GM10248 (cell line): ENCODE measurements around the gene APOL2.
"Not testable (repeated sequence)": the region's sequence is repeated elsewhere in the genome, so short reads cannot be mapped to it uniquely, and the experiment has no call there.

Source experiments
- CTCF ChIA-PET: fragments of 300-600 bp; sonication (Branson Sonifier 250); formaldehyde crosslinking; extraction: SDS; loops from one replicate; lab custom pipeline; 2021; ENCODE audit warnings: antibody characterized with exemption; lab: Yijun Ruan, JAX
- POLR2A ChIA-PET: fragments of 350-650 bp; sonication (Branson Sonifier 250); formaldehyde crosslinking; extraction: SDS; loops from one replicate; lab custom pipeline; 2020; ENCODE audit warnings: antibody characterized with exemption; lab: Yijun Ruan, JAX
- DNase-seq: peaks from one replicate; pipeline ENCODE4 v3.0.0; 2012; ENCODE audit errors: extremely low spot score
- TF ChIP-seq, protein P1 (sequence below): IDR thresholded peaks from 2 replicates; pipeline ENCODE4 v1.5.1; 2012; ENCODE audit warnings: mild to moderate bottlenecking, low read depth; ENCODE audit errors: extremely low read depth, missing control alignments, control extremely low read depth

APOL2 gene

DNA sequence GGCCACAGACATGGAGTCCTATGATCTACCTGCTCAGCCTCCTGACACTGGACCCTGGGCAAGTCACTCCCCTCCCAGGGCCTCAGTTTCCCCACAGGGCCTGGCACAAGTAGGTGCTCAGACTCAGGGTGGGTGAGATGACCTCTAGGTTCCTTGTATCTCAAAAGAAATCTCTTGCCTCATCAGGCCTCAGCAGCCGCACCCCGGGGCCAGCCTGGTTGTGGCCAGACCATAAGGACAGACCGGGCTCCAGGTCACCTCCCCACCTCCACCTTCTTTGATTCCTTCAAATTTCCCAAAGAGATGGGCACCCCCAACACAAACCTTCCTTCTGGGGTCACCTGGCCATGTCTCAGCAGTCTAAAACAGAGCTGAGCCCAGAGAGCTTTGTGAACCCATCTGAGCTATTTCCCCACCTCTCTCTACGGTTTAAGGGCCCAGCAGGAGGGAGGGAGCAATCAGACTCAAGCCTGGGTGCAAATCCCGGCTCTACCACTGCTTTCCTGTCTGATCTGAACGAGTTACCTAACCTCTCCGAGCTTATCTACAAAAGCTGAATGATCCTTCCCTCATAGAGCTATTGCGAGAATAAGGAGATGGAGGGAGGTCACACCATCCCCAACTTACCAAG is 35.2 kb downstream of the APOL2 start:
- no peak for DNase-seq
- CTCF ChIA-PET = interaction anchor here (0.7 to 1.6 kb wide), 3 partner anchors 9 to 24 kb away, joined by 3 to 6 read pairs (median 3); no protein-coding TSS in a partner anchor
- TF ChIP-seq, protein P1, sequence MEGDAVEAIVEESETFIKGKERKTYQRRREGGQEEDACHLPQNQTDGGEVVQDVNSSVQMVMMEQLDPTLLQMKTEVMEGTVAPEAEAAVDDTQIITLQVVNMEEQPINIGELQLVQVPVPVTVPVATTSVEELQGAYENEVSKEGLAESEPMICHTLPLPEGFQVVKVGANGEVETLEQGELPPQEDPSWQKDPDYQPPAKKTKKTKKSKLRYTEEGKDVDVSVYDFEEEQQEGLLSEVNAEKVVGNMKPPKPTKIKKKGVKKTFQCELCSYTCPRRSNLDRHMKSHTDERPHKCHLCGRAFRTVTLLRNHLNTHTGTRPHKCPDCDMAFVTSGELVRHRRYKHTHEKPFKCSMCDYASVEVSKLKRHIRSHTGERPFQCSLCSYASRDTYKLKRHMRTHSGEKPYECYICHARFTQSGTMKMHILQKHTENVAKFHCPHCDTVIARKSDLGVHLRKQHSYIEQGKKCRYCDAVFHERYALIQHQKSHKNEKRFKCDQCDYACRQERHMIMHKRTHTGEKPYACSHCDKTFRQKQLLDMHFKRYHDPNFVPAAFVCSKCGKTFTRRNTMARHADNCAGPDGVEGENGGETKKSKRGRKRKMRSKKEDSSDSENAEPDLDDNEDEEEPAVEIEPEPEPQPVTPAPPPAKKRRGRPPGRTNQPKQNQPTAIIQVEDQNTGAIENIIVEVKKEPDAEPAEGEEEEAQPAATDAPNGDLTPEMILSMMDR = no peak
- POLR2A ChIA-PET = no interaction called here

DNA sequence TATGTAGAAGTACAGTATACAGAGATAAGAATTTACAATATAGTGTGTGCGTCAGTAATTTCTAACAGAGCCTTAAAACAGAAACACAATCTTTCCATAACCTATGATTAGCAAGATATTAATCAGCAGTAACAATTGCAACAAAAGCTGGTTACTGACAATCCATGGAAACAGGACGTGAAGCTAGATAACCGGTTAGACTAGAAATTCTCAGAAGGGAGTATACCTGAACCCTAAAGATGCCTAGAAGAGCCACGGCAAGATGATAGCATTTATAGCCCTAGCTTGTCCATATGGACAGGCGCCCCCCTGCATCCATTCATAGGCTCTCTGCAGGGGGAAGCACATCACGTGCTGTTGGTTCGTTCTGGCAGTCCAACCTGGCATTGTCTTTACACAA is 35.9 kb downstream of the APOL2 start:
- CTCF ChIA-PET = interaction anchor here (1.6 to 1.8 kb wide), 2 partner anchors 9 to 83 kb away, joined by 5 to 6 read pairs; no protein-coding TSS in a partner anchor
- DNase-seq, POLR2A ChIA-PET: not testable (repeated sequence)

DNA sequence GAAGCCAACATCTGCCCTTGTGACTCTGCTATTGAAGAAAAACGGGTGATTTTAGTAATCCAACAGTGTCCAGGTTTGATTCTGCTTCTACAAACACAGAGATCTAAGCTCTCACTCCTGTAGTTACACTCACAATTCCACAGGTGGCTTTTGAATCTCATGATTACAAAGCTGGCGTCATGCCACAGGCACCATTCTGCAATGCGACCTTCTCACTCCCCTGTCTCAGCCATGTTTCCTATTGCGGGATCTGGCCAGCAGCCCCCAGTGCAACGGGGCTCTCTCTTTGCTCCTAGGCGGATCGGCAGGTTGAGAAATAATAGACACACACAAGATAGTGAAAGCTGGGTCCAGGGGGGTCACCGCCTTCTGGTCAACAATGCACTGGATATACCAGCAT is 36.4 kb downstream of the APOL2 start:
- not testable (repeated sequence) for DNase-seq
- POLR2A ChIA-PET = interaction anchor here (0.6 kb wide), 1 partner anchor 542 kb away, joined by 3 read pairs; no protein-coding TSS in a partner anchor
- CTCF ChIA-PET = interaction anchor here (1.1 to 1.8 kb wide), 2 partner anchors 24 to 83 kb away, joined by 3 to 5 read pairs; no protein-coding TSS in a partner anchor

DNA sequence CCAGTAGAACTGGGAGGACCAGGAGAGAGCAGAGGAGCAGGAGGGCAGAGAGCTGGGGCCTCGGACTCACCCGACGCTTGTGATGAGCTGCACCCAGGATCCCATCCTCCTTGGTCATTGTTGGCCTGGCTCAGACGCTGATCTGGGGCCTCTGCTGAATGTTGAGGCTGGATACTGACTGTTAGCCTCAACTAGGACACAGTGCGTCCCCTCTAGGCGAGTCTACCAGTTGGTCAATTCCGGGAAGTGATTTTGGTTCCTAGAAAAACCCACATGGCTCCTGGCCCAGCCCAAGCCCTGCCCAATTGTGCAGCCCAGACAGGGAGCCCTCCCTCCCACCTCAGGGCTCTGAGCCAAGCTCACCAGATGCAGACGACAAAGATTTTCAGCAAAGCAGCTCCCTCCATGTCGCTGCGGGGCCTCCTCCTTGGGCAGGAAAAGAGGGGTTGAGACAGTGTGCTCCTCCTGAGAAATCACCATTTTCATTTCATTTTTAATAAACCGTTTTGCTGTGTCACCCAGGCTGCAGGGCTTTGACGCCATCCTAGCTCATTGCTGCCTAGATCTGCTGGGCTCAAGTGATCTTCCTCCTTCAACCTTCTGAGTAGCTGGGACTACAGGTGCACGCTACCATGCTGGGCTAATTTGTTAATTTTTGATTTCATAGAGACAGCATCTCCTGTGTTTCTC is 37.6 kb downstream of the APOL2 start, which contains the start of gene APOL4:
APOL4 (minus strand) TSS at position 180 of the 690 bp plus-strand sequence; CDS start at position 105, 75 bp downstream.
- TF ChIP-seq, protein P1 = no peak
- ChIA-PET CTCF (interaction anchor here (1.1 to 1.8 kb wide), 2 partner anchors 25 to 85 kb away, joined by 3 to 5 read pairs; no protein-coding TSS in a partner anchor), POLR2A (no interaction called here)
- no peak for DNase-seq

DNA sequence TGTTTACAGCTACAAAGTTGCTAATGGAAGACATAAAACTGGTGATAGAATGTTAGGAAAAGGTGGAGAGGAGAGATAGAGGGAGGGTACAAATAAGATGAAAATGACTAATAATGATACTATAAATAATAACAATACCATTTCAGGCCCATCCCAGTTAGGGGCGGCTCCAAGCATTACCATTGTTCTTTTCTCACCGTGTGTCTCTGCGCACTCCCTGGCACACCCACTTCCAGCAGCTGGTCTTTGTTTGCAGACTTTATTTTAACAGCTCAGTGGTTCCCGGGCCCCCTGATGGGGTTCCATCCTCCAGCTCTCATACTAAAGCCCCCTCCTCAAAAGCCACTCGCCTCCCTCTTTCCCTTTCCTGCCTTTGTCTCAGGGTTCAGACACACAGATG is 38.3 kb downstream of the APOL2 start:
- DNase-seq, POLR2A ChIA-PET, CTCF ChIA-PET: not testable (repeated sequence)

DNA sequence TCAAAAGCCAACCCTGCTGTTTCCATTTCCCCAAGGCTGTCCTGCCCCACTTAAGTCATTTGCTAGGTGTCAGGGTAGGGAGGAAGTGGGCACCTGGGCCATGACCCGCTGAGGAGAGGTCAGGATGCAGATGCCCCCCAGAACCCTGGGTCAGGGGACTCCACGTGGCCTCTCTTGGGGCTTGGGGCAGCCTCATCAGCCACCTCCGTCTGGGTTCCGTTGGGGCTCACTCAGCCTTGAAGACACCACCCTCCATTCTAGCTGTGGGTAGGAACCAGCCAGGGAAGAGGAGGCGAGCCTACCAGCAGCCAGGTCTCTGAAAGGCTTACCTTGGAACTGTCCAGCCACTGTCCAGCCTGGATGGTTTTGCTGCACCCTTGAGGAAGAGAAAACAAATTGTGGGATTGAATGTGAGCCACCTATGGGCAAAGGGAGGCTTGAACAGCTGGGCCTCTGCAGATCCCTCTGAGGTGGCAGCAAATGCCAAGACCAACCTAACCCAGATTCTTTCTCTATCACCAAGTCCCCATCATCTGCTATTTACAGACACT is 40.3 kb downstream of the APOL2 start:
- ChIA-PET POLR2A (no interaction called here), CTCF (interaction anchor here (1.2 to 1.7 kb wide), 3 partner anchors 9 to 41 kb away, joined by 3 to 4 read pairs (median 4); partner anchors contain the start of gene APOL2)
- TF ChIP-seq, protein P1 = no peak

DNA sequence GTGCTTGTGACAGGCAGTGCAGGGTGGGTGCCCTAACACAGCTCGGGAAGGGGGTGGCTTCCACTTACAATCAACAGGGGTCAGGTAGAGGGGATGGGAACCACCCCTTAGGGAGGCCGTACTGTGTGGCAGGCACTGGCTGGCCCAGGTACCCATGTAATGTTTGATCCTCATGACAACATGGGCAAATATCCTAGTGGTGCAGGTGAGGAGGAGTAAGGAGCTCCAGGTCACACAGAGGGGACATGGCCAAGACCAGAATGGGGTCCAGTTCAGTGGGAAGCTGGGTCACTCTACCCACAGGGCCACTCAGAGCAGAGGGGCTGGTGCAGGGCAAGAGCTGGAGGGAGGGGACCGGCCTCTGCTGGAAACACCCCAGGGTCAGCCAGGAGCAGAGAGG is 40.8 kb downstream of the APOL2 start:
- TF ChIP-seq, protein P1 = no peak

More for the DNA sequence above, 40.3 kb downstream of the APOL2 start:
- DNase-seq = no peak

More for the DNA sequence above, 40.8 kb downstream of the APOL2 start:
- DNase-seq = no peak
- ChIA-PET POLR2A (no interaction called here), CTCF (interaction anchor here (1.2 to 1.7 kb wide), 3 partner anchors 10 to 41 kb away, joined by 3 to 4 read pairs (median 4); partner anchors contain the start of gene APOL2)
